RPMI8226 (cell line): Measurements from ENCODE around the gene SHANK2.

Experiments used
- DNase-seq: peaks from one replicate; pipeline ENCODE4 v3.0.0-alpha.2; 2015

The SHANK2 gene

GRCh38 chr11:71218789-71219499 lies 33.4 kb downstream of the SHANK2 start:
- no peak for DNase-seq

- DNase-seq: no peak
These were observed 36.9 kb downstream of the SHANK2 start for GRCh38 chr11:71215425-71215965.

GRCh38 chr11:71214553-71215424 lies 37.6 kb downstream of the SHANK2 start:
- DNase-seq: no peak

DNA sequence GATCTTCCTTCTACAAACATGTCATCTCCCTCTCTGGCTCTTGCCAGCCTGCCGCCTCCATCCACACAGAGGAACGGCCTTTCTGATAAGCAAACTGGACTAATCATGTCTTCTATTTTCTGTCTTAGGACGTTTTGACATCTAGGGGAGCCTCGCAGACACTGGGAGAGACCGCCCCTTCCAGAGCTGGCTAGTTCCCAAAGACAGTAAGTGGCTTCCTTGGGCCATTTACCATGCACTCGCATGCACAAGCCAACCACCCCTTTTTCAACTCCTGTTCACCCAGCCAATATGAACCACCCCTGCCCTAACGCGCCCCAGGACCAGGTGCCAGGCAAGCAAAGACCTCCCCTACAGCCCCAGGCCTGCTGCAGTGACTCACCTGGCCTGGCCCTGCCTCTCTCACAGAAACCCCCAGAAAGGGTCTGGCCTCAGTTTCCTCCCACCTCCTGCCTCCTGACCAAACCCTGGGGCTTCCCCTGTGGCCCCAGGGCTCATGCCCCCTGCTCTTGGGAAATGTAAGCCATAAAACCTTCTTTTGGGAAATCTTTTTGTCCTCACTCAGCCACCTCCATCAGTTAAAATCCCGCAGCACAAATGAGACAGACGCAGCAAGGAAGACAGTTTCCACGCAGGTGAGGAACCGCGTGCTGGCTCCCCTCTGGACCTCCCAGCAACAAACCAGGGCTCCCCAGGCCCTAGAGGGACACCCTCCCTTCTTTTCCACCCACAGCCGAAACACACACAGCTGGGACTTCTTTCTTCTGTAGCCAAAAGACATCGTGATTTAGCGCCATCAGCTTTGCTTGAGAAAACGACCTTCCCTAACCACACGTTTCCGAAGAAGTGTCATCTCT lies 38.5 kb downstream of the SHANK2 start:
- DNase-seq: no peak

DNA sequence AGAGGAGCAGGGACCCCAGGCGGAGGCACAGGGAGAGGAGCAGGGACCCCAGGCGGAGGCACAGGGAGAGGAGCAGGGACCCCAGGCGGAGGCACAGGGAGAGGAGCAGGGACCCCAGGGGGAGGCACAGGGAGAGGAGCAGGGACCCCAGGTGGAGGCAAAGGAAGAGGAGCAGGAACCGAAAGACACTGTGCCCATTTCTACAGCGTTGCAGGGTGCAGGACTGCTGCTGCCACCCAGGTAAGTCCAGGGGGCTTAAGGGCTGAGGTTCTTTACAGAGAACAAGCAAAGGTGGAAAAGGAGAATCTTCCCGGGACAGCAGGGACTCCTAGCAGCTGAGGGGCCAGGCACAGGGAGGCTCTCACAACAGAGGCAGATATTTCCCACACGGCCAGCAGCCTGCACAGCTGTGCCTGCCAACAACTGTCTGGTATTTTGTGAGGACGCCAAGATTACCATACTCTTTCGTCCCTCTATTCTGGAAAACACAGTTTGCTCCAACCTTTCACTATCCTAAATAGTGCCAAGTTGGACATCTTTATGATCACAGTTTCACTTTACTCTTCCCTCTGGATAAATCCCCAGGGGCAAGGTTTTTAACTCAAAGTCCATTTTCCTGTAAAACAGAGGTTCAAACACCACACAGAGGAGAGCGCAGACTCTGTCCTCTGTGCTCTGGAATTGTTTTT lies 39.4 kb downstream of the SHANK2 start:
- no peak for DNase-seq

DNA sequence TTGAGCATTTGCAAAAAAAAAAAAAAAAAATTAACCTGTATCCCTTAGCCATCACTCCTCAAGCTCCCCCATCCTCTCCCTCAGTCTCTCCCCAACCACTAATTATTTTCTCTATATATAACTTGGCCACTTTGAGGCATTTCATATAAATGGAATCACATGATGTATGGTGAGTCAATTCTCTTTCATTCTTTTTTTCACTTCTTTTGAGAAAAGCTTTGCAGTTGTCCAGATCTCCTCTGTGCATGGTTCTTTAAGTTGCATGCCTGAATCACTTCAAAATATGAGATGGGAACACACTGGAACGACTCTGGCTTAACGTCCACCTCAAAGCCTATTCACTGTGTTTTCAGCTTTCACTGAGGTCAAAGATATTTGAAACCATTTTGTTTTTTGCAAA lies 40.7 kb downstream of the SHANK2 start:
- DNase-seq: no peak

DNA sequence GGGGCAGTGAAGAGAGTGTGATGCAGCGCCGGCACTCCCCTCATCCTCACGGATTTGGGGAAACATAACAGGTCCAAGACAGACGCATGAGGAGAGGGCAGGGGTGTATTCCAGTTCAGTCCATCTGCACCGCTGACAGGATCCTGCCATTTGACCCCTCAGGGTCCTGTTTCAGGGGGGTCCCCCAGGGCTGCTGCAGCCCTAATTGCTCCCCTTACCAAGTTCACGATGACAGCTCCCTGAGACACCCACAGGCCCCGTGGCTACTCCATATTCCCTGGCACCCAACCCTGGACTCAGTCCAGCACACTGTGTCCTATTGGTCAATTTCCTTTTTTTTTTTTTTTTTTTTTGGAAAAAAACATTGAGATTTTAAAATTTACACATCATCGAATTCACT lies 41.5 kb downstream of the SHANK2 start:
- no peak for DNase-seq

GRCh38 chr11:71209656-71210055 lies 42.7 kb downstream of the SHANK2 start:
- DNase-seq: no peak

DNA sequence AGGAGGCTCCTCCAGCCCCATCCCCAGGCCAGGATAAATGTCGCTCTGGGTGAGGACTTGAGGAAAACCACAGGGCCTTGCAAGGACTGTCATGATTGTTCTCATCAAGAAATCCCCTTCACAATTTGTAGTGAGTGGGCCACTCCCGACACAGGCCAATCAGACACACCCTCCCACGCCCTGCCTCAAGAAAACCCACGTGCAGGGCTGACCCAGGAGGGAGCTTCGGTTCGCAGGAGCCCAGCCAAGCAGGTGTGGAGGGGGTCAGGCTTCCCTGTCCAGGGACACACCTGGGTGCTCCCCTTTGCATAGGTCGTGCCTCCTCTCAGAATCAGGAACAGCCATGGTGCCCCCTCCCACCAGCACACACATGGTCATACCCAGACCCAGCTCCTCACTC lies 43.2 kb downstream of the SHANK2 start:
- DNase-seq: no peak

DNA sequence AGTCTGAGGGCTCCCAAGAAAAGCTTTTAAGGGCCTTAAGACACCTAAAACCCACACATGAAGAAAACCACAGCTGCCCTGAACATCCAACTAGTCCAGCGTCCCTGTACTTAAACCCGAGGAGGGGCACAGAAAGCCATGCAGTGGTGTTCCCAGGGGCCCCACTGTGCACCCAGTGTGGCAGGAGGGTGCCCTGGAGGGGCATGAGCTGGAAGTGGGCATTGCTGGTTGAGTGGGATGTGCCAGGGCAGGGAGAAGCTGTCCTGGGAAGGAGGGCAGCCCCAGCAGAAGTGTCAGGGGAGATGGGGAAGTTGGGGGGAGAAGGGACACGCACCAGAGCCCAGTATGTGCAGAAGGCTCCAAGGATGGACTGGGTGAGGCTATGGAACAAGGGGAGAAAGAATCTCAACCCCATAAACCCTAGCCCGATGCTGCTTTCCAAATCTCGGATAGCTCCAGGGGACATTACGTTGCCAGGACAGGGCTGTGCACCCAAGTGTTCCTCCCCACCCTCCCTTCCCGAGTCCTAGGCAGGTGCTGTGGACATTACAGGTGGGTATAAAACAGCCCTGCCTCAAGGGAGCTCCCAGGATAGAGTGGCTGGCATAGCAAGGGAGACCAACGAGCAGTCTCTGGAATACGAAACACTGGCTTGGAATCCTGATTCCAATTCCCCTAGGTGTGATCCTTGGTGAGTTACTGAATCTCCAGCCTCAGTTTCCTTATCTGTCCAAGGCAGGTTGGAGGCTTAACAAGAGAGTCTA lies 44.2 kb downstream of the SHANK2 start:
- no peak for DNase-seq

- no peak for DNase-seq
These were observed 44.8 kb downstream of the SHANK2 start for GRCh38 chr11:71207563-71207962.

DNA sequence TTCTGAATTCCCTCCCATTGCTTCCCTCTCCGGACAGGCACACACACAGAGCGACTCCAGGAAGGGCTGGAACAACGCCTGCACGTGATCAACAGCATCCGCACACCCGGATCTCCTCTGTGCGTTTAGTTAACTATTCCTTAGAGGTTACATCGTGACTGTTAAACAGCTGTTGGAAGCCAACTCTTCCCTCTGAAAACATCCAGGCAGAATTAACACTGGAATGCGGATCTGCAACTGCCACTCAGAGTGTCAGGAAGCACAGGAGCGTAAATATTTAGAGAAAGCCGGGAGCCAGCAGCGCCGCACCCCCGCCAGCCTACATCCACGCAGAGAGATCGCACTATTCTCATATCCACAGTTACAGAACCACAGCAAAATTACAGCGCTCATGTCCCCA lies 46.2 kb downstream of the SHANK2 start:
- no peak for DNase-seq

DNA sequence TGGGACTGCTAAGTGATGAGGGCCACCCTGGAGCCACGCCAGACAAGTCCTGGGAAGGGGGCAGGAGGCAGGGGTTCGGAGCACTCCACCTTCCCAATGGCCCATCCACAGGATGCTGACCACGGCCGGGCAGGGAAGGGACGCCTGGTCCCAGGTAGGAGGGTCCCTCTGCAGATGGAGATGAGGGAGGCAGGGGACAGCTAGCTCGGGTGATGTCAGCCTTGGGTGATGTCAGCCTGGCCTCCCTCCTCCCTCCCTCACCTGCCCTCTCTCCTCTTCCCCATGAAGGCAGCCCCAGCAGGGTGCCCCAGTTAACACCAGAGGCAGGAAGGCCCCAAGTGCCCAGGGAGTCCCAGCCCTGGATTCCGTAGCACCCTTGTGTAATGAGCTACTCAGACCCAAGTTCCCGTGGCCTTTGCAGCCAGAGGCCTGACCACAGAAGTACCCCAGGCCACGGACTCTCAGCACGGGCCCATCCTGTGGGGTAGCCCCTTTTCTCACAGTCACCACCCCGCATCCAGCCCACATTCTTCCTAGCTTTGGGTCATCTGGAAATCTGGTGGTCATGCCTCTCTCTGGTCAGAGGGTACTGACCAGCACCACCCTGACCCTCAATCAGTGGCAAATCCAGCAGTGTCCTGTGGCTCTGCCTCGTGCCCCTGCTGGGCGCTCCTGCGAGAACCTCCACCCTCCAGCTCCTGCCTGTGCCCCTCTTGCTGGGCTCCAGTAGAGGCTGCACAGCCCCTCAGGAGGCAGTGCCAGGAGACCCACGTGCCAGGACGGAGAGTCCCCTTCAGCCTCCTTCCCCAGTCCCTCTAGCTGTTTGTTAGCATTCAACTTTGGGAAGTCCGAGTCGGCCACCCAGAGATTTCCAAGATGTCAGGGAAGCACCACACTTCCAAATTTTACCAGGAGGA lies 47.4 kb downstream of the SHANK2 start:
- DNase-seq: no peak

GRCh38 chr11:71204294-71204693 lies 48.1 kb downstream of the SHANK2 start:
- DNase-seq: no peak

DNA sequence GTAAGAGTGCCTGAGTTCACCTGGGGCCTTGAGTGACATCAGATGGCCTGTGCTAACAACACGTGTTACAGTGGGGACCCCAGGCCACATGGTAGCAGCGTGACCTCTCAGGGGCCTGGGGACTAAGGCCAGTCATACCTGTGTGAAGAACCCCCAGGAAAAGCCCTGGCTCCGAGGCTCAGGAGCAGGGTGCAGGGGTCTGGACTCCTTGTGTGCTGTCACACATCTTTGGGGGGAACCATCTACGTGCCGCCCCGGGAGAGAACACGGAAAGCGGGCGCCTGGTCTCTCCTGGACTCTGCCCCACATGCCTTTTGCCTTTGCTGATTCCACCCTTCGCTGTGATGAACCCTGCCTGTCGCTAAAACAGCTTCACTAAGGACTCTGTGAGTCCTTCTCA lies 48.7 kb downstream of the SHANK2 start:
- no peak for DNase-seq

DNA sequence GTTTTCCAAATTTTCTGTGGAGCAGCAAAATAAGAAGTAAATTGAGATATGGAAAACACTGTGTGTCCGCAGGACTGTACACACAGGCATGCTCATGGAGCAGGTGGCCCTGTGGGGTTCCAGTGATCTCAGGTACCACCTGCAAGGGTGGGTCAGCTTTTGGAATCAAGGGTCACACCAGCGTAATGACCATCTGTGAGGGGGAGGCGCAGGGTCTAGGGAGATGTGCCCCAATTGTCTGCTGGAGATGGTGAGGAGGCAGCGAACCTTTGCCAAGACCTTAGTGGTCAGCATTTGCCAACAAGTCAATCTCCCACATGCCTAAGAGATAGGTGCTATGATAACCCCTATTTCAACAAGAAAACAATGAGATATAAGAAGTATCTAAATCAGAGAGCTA lies 49.4 kb downstream of the SHANK2 start:
- no peak for DNase-seq

- no peak for DNase-seq
These were observed 49.8 kb downstream of the SHANK2 start for GRCh38 chr11:71202598-71202944.
